MCF 10A (cell line): ENCODE measurements around the gene PERP. TPM values are rescaled to one million over a fixed set of nuclear protein-coding genes. Genes with fewer than 3 reads are reported as not detected.

Experiments
- BruUV-seq: library from RNA; stranded (reverse); fragments of 400-500 nt; replicated peaks from 2 replicates; lab custom pipeline; 2021; lab: Mats Ljungman, UMichigan
- CTCF ChIA-PET: fragments of 300-600 bp; sonication (Branson Sonifier 250); formaldehyde crosslinking; extraction: SDS; loops from one replicate; lab custom pipeline; 2021; ENCODE audit warnings: antibody characterized with exemption, inconsistent platforms; lab: Yijun Ruan, JAX
- POLR2A ChIA-PET: fragments of 300-600, 350-650 bp; sonication (Branson Sonifier 250); formaldehyde crosslinking; extraction: SDS; loops from one replicate; lab custom pipeline; 2020; ENCODE audit warnings: antibody characterized with exemption, inconsistent platforms; lab: Yijun Ruan, JAX
- DNase-seq: peaks from one replicate; pipeline ENCODE4 v3.0.0-alpha.2; 2018; ENCODE audit not compliant: unreplicated experiment
- H3K27ac Mint-ChIP-seq: one replicate; pipeline ENCODE4 v1.8.0; 2022; ENCODE audit warnings: mild to moderate bottlenecking, low read depth, mixed read lengths; ENCODE audit not compliant: unreplicated experiment
- H3K27me3 Mint-ChIP-seq: one replicate; pipeline ENCODE4 v1.8.0; 2022; ENCODE audit warnings: mixed read lengths; ENCODE audit not compliant: insufficient read depth, unreplicated experiment
- H3K36me3 Mint-ChIP-seq: one replicate; pipeline ENCODE4 v1.8.0; 2022; ENCODE audit warnings: mild to moderate bottlenecking, moderate library complexity, mixed read lengths; ENCODE audit not compliant: insufficient read depth, unreplicated experiment
- H3K4me1 Mint-ChIP-seq: one replicate; pipeline ENCODE4 v1.8.0; 2022; ENCODE audit warnings: mixed read lengths; ENCODE audit not compliant: insufficient read depth, unreplicated experiment
- H3K4me3 Mint-ChIP-seq: one replicate; pipeline ENCODE4 v1.8.0; 2022; ENCODE audit warnings: mild to moderate bottlenecking, moderate library complexity, mixed read lengths; ENCODE audit not compliant: unreplicated experiment
- H3K9me3 Mint-ChIP-seq: one replicate; pipeline ENCODE4 v1.8.0; 2022; ENCODE audit warnings: mixed read lengths; ENCODE audit not compliant: unreplicated experiment
- intact Hi-C: fragments of 100-400 bp; cut with micrococcal nuclease; formaldehyde crosslinking; loops from 2 replicates; pipeline ENCODE4 v1.14.1; 2022
- total RNA-seq: library from RNA; stranded (reverse); gene quantifications from 2 replicates; pipeline ENCODE4 v1.2.3, GENCODE V29; 2022
- TF ChIP-seq, protein P1 (sequence below): fragments of 200-600 bp; IDR thresholded peaks from one replicate; pipeline ENCODE4 v1.8.0; 2022; ENCODE audit warnings: antibody characterized with exemption, mild to moderate bottlenecking; ENCODE audit not compliant: unreplicated experiment

The PERP gene
- total RNA-seq, 1 experiment from 2014 or later, result 120 TPM

DNA sequence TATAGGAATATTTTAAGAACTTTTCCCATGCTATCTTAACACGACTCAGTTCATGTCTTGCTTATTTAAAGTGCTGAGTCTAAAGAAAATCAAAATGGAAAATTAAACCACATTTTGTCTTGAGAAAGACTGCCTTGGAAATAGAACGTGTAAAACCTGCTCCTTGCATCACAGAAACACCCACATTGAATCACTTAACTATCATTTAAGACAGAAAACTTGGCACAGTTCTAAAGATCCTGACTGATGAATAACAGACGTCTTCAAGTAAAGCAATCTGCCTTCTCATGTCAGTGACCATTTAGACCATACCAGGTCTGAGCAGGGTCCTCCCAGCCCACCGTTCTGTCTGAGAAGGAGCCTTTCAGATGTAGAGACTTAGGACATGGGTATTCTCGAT lies 7.4 kb downstream of the PERP start:
- DNase-seq, result peak; percentile 76
- Mint-ChIP-seq H3K36me3 (peaks cover 74% of the 10 kb centered on the region), H3K4me1 (peaks cover 40% of the 10 kb centered on the region), H3K27me3 (no peaks in the 10 kb centered on the region), H3K9me3 (no peaks in the 10 kb centered on the region), H3K4me3 (peak overlapping the region; percentile 37), H3K27ac (peak overlapping the region; percentile 81)
- no TSS peak for BruUV-seq
- TF ChIP-seq, protein P1, sequence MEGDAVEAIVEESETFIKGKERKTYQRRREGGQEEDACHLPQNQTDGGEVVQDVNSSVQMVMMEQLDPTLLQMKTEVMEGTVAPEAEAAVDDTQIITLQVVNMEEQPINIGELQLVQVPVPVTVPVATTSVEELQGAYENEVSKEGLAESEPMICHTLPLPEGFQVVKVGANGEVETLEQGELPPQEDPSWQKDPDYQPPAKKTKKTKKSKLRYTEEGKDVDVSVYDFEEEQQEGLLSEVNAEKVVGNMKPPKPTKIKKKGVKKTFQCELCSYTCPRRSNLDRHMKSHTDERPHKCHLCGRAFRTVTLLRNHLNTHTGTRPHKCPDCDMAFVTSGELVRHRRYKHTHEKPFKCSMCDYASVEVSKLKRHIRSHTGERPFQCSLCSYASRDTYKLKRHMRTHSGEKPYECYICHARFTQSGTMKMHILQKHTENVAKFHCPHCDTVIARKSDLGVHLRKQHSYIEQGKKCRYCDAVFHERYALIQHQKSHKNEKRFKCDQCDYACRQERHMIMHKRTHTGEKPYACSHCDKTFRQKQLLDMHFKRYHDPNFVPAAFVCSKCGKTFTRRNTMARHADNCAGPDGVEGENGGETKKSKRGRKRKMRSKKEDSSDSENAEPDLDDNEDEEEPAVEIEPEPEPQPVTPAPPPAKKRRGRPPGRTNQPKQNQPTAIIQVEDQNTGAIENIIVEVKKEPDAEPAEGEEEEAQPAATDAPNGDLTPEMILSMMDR, result no peak
- ChIA-PET CTCF (interaction anchor here (0.9 to 2.7 kb wide), 4 partner anchors 10 to 97 kb away, joined by 4 to 11 read pairs (median 7); no protein-coding TSS in a partner anchor), POLR2A (interaction anchor here (0.6 to 10.9 kb wide), 8 partner anchors 9 to 592 kb away, joined by 3 to 505 read pairs (median 8); no protein-coding TSS in a partner anchor)
- intact Hi-C loops, result no loop called here

DNA sequence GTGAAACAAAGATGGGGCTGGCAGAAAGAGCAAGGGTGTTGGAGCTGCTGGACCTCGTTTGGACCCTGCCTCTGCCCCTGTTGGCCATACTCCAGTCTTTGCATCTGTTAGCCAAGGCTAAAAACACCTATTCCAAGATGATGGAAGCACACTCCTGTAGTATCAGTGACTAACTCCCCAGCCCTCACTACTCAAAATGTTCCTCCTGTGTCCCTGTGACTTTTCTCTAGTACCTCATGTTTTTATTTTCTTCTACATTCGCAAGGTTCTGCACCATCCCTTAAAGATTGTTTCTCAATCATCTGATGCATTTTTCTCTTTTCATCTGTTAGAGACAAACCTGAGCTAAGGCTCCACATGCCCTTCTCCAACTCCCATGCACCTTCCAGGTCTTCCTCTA lies 8.9 kb downstream of the PERP start:
- no TSS peak for BruUV-seq
- Mint-ChIP-seq H3K4me1 (peaks cover 35% of the 10 kb centered on the region), H3K27me3 (no peaks in the 10 kb centered on the region), H3K4me3 (no peak overlapping the region), H3K9me3 (no peaks in the 10 kb centered on the region), H3K27ac (peak overlapping the region; percentile 59), H3K36me3 (peaks cover 76% of the 10 kb centered on the region)
- DNase-seq, result no peak
- intact Hi-C loops, result no loop called here
- CTCF ChIA-PET, result interaction anchor here (0.6 to 2.7 kb wide), 3 partner anchors 9 to 96 kb away, joined by 3 to 11 read pairs (median 3); no protein-coding TSS in a partner anchor
- TF ChIP-seq, protein P1, result no peak
- POLR2A ChIA-PET, result interaction anchor here (0.8 to 10.9 kb wide), 7 partner anchors 8 to 298 kb away, joined by 3 to 505 read pairs (median 29); no protein-coding TSS in a partner anchor

DNA sequence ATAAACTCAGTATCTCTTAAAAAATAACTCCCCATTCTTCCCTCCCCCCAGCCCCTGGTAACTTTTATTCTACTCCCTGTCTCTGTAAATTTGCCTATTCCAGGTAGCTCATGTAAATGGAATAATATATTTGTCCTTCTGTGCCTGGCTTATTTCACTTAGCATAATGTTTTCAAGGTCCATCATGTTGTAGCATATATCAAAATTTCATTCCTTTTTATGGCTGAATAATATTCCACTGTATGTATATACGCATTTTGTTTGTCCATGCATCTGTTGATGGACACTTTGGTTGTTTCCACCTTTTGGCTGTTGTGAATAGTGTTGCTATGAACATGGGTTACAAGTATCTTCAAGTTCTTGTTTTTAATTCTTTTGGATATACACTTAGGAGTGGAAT lies 13.0 kb downstream of the PERP start:
- peaks cover 90% of the 10 kb centered on the region for H3K36me3 Mint-ChIP-seq
- CTCF ChIA-PET, result no interaction called here
- no peak for DNase-seq

DNA sequence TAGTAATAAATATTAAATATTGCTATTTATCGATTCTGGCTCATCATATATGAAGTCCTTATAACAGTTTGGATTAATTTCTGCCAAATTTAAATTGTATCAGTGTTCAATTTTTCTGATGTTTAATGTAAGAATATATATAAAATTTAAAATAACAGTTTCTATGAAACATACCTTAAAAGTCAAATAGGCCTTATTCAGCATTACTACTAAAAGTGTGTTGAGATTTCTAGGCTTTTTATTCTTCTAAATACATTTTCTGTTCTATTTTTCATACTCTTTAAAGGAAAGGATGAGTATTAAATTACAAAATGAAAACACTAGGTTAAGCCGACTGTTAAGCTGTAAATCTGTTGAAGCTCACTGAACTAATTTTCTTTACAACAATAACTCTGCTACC lies 13.6 kb downstream of the PERP start:
- peaks cover 90% of the 10 kb centered on the region for H3K36me3 Mint-ChIP-seq
- no peak for DNase-seq
- TF ChIP-seq, protein P1, result no peak
- no peak overlapping the region for H3K4me3 Mint-ChIP-seq
- no TSS peak for BruUV-seq
- H3K27ac Mint-ChIP-seq, result peak overlapping the region; percentile 46
- CTCF ChIA-PET, result interaction anchor here (0.6 to 1.0 kb wide), 3 partner anchors 11 to 66 kb away, joined by 3 to 5 read pairs (median 4); no protein-coding TSS in a partner anchor
- no peaks in the 10 kb centered on the region for H3K9me3 Mint-ChIP-seq
- intact Hi-C loops, result no loop called here
- POLR2A ChIA-PET, result interaction anchor here (0.6 to 15.3 kb wide), 4 partner anchors 8 to 1301 kb away, joined by 3 to 506 read pairs (median 254); partner anchors contain the start of genes MAP3K5 and PERP
- no peaks in the 10 kb centered on the region for H3K27me3 Mint-ChIP-seq
- peaks cover 25% of the 10 kb centered on the region for H3K4me1 Mint-ChIP-seq

More for the DNA sequence above, 13.0 kb downstream of the PERP start:
- POLR2A ChIA-PET, result interaction anchor here (0.7 to 15.3 kb wide), 3 partner anchors 8 to 434 kb away, joined by 5 to 506 read pairs (median 505); partner anchors contain the start of gene PERP
- Mint-ChIP-seq H3K9me3 (no peaks in the 10 kb centered on the region), H3K4me1 (peaks cover 19% of the 10 kb centered on the region), H3K4me3 (no peak overlapping the region), H3K27ac (no peak overlapping the region), H3K27me3 (no peaks in the 10 kb centered on the region)
- BruUV-seq, result no TSS peak
- TF ChIP-seq, protein P1, result no peak
- intact Hi-C loops, result no loop called here
